Urinary bladder (tissue), 4 donors: ENCODE data around the gene LPA. TPM values are rescaled to one million over a fixed set of nuclear protein-coding genes. Genes with fewer than 3 reads are reported as not detected.
"Not testable (repeated sequence)": the region's sequence is repeated elsewhere in the genome, so short reads cannot be mapped to it uniquely, and the experiment has no call there.

Experiments
- DNase-seq: peaks from one replicate; pipeline ENCODE4 v3.0.0-alpha.2; 2015; ENCODE audit errors: extremely low spot score
- H3K27ac ChIP-seq: one replicate; pipeline ENCODE4 v1.5.1; 2013; ENCODE audit warnings: low read depth, mild to moderate bottlenecking, moderate library complexity
- H3K36me3 ChIP-seq: one replicate; pipeline ENCODE4 v1.6.1; 2013; ENCODE audit warnings: mild to moderate bottlenecking, moderate library complexity; ENCODE audit not compliant: insufficient read depth
- H3K4me1 ChIP-seq: one replicate; pipeline ENCODE4 v1.6.1; 2013; ENCODE audit warnings: mild to moderate bottlenecking, moderate library complexity; ENCODE audit not compliant: insufficient read depth
- H3K4me3 ChIP-seq: one replicate; pipeline ENCODE4 v1.5.1; 2013; ENCODE audit warnings: low read depth, low read length
- WGBS: extraction: QIAGEN DNeasy Blood & Tissue Kit; methylation state at CpG from one replicate; pipeline ENCODE4 v1.1.7; 2013; 5-methylcytosine and 5-hydroxymethylcytosine counted together
- polyA plus RNA-seq: library from polyadenylated mRNA; stranded (reverse); fragments of 200-250 nt; gene quantifications from one replicate; pipeline ENCODE4 v1.2.3, GENCODE V29; 2013
- total RNA-seq: library from RNA; depleted of rRNA; stranded (reverse); fragments of >200 nt; gene quantifications from one replicate; pipeline ENCODE4 v1.2.3, GENCODE V29; 2014
- donor health status: healthy with polysubstance abuse.
- donor health status: healthy.

Gene LPA, protein sequence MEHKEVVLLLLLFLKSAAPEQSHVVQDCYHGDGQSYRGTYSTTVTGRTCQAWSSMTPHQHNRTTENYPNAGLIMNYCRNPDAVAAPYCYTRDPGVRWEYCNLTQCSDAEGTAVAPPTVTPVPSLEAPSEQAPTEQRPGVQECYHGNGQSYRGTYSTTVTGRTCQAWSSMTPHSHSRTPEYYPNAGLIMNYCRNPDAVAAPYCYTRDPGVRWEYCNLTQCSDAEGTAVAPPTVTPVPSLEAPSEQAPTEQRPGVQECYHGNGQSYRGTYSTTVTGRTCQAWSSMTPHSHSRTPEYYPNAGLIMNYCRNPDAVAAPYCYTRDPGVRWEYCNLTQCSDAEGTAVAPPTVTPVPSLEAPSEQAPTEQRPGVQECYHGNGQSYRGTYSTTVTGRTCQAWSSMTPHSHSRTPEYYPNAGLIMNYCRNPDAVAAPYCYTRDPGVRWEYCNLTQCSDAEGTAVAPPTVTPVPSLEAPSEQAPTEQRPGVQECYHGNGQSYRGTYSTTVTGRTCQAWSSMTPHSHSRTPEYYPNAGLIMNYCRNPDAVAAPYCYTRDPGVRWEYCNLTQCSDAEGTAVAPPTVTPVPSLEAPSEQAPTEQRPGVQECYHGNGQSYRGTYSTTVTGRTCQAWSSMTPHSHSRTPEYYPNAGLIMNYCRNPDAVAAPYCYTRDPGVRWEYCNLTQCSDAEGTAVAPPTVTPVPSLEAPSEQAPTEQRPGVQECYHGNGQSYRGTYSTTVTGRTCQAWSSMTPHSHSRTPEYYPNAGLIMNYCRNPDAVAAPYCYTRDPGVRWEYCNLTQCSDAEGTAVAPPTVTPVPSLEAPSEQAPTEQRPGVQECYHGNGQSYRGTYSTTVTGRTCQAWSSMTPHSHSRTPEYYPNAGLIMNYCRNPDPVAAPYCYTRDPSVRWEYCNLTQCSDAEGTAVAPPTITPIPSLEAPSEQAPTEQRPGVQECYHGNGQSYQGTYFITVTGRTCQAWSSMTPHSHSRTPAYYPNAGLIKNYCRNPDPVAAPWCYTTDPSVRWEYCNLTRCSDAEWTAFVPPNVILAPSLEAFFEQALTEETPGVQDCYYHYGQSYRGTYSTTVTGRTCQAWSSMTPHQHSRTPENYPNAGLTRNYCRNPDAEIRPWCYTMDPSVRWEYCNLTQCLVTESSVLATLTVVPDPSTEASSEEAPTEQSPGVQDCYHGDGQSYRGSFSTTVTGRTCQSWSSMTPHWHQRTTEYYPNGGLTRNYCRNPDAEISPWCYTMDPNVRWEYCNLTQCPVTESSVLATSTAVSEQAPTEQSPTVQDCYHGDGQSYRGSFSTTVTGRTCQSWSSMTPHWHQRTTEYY (N-terminal part only)
- 4.0 TPM for total RNA-seq
- polyA plus RNA-seq, result 0.11 TPM

GRCh38 chr6:160664198-160664597 is at the start of gene LPA:
Gene LPA, minus strand, starts transcription at chr6:160664275. Its CDS starts 61 bp downstream, at chr6:160664214.
- H3K27ac ChIP-seq, H3K36me3 ChIP-seq, DNase-seq, H3K4me3 ChIP-seq, H3K4me1 ChIP-seq: not testable (repeated sequence)
- 91% methylated on average over 1 of the region's 1 CpG for WGBS

GRCh38 chr6:160708993-160709392 is 44.9 kb upstream of the LPA start:
- not testable (repeated sequence) for H3K4me3 ChIP-seq, DNase-seq, H3K36me3 ChIP-seq, H3K4me1 ChIP-seq, H3K27ac ChIP-seq

DNA sequence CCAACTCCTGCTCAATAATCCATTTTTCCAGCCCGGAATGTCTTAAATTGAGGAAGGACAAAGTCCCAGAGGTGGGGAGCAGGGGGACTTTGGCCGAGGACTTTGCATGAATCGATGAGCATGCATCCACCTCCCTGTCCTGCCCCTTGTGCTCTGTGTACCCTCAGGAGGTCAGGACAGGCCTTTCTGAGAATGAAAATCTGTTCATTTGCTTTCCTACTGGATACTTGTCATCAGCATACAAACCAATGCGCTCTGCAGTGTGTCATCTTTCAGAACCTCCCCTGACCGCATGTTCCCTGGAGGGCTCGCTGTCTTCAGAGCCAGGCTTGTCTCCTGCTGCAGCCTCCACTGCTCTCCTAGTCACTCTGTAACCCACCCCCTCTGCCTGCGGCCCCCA is 40.6 kb upstream of the LPA start:
- not testable (repeated sequence) for H3K36me3 ChIP-seq, H3K4me3 ChIP-seq, DNase-seq, H3K4me1 ChIP-seq, H3K27ac ChIP-seq
- 91% methylated on average over 7 of the region's 7 CpGs for WGBS

GRCh38 chr6:160701918-160702680 is 38.0 kb upstream of the LPA start, which contains the start of gene PLG:
Gene PLG, plus strand, starts transcription at chr6:160702244. Its CDS starts 61 bp downstream, at chr6:160702305.
- H3K4me3 ChIP-seq, DNase-seq, H3K4me1 ChIP-seq, H3K36me3 ChIP-seq, H3K27ac ChIP-seq: not testable (repeated sequence)
- WGBS, result 92% methylated on average over 6 of the region's 6 CpGs

DNA sequence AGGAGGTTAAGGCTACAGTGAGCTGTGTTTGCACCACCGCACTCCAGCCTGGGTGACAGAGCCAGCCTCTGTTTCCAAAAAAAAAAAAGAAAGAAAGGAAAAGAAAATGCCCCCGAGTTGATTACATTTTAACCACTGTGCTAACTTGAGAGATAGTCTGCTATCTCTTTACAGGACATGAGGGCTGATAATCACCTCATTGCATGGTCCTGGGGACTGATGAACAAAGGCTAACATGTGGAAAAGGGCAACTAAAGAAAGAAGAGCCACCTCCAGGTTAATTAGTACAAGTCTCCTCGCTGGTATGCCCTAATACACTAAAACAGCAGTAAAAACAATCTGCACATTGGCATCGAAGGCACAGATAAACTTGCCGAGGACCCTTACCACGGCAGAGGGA is 33.8 kb upstream of the LPA start:
- no peaks in the 10 kb centered on the region for H3K4me1 ChIP-seq
- 75% methylated on average over 6 of the region's 6 CpGs for WGBS
- H3K4me3 ChIP-seq, result no peak overlapping the region
- no peak for DNase-seq
- no peaks in the 10 kb centered on the region for H3K36me3 ChIP-seq
- no peak overlapping the region for H3K27ac ChIP-seq

DNA sequence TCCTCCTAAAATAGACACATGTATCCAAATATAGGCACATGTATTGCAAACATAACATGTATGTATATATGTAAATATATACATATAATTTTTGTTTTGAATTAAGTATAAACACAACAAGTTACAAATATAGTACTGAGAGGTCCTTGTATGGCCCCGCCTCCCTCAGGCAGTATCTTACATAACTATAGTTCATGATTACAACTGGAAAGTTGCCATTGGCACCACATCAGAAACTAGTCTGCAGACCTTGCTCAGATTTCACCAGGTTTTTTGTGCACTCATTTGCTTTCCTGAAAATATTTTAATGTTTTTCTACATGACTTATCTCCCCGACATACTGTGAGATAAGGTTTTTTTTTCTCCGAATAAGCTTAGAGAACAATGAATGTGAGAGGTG is 32.8 kb upstream of the LPA start:
- not testable (repeated sequence) for DNase-seq, H3K27ac ChIP-seq, H3K4me1 ChIP-seq, H3K4me3 ChIP-seq, H3K36me3 ChIP-seq
- WGBS, result 51% methylated on average over 3 of the region's 3 CpGs

DNA sequence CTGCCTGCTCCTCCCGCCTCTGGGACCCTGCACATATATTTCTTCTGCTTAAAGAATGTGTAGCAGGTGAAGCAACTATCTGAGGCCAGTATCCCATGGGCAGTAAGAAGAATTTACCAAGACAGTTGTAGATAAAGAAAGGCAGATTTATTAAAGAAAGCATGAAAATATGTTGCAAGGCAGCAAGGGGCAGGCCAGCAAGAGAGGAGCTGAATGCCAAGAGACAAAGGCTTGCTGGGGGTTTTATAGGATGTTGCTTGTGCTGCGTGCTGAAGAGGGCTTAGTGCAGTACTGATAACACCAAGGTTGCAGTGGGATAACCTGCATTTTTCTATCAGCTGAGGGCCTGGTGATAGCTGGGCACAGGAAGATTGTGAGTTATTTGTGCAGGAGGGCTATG is 31.5 kb upstream of the LPA start:
- H3K27ac ChIP-seq, H3K4me3 ChIP-seq, H3K4me1 ChIP-seq, DNase-seq, H3K36me3 ChIP-seq: not testable (repeated sequence)
- WGBS, result 50% methylated on average over 2 of the region's 2 CpGs

DNA sequence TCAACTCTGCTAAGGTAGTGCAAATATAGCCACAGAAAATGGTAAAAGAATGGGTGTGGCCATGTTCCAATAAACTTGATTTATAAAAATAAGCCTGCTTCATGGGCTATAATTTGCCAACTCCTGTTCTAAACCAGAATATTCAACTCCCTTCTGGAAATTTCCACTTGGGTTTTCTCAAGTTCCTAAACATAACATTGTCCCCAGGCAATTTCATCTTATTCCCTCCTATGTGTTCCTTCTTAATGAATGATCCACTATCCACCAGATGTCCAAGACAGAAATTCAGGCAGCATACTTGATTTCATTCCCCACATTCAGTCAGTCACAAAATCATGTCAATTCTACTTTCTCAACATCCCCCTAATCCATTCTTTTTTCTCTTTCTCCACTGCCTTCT is 30.9 kb upstream of the LPA start:
- DNase-seq, H3K36me3 ChIP-seq, H3K4me1 ChIP-seq, H3K4me3 ChIP-seq, H3K27ac ChIP-seq: not testable (repeated sequence)

DNA sequence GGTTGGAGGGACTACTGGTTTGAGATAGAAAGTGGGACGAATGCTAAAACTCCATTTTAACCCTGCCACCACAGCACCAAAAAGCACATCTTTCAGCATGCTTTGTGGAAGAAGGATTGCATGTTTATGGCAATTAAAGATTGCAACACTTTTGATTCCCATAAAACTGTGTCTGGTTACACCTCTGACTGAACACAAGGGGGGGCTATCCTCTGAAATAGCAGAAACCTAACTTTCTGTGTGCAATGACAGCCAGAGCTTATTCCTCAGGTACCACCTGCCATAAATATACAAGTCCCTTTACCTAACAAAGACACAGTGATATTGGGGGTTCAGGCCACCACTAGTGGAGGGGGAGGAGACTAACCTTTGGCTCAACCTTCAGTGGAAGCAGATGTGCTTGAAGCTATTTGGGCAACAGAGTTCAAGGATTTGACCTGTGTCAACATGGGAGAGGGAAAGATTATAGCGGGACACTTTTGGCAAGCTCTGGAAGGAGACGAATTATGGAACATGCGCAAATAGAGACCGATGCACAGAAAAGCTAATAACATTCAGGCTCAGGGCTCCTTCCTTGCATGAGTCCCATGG is 28.4 kb upstream of the LPA start:
- Histone ChIP-seq H3K4me1 (no peaks in the 10 kb centered on the region), H3K27ac (no peak overlapping the region), H3K36me3 (no peaks in the 10 kb centered on the region), H3K4me3 (no peak overlapping the region)
- 90% methylated on average over 5 of the region's 5 CpGs for WGBS
- DNase-seq, result no peak

GRCh38 chr6:160691617-160692016 is 27.5 kb upstream of the LPA start:
- DNase-seq, result no peak
- Histone ChIP-seq H3K4me1 (no peaks in the 10 kb centered on the region), H3K4me3 (no peak overlapping the region), H3K36me3 (no peaks in the 10 kb centered on the region), H3K27ac (no peak overlapping the region)
- 85% methylated on average over 5 of the region's 5 CpGs for WGBS

DNA sequence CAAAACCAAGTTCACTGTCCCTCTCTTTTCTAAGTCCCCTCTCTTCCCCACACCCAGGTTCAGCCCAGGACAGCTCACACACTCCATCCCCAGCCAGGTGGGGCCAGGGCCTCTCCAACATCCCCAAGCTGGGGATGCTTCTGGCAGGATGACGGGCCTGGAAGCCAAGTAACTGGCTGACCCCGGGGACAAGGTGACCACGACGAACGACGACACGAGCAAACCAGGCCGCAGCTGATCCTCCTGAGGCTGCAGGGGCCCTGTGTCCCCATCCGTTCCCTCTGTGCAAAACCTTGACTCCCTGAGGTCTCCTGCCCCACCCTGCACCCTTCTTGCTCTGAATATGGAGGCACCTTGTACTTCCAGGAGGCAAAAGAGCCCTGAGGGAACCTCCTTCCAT is 26.4 kb upstream of the LPA start:
- no peaks in the 10 kb centered on the region for H3K4me1 ChIP-seq
- WGBS, result 86% methylated on average over 9 of the region's 9 CpGs
- DNase-seq, result no peak
- no peaks in the 10 kb centered on the region for H3K36me3 ChIP-seq
- no peak overlapping the region for H3K4me3 ChIP-seq
- no peak overlapping the region for H3K27ac ChIP-seq

- no peaks in the 10 kb centered on the region for H3K4me1 ChIP-seq
- DNase-seq, result no peak
- no peak overlapping the region for H3K4me3 ChIP-seq
- H3K27ac ChIP-seq, result no peak overlapping the region
- 79% methylated on average over 5 of the region's 5 CpGs for WGBS
- no peaks in the 10 kb centered on the region for H3K36me3 ChIP-seq
Observed at GRCh38 chr6:160685762-160686450, 21.8 kb upstream of the LPA start.
